DMS114 treated with DMSO at 0.1 percent for 48 hours (cell line): ENCODE results near the gene KCNAB1.
"Not testable (repeated sequence)": the region's sequence is repeated elsewhere in the genome, so short reads cannot be mapped to it uniquely, and the experiment has no call there.

Experiments
- DNase-seq: peaks from one replicate; lab custom pipeline; 2025; ENCODE audit not compliant: unreplicated experiment; lab: John Stamatoyannopoulos, UW

The KCNAB1 gene

GRCh38 chr3:156120528-156121251 lies at the start of gene KCNAB1:
KCNAB1 (plus strand) TSS chr3:156120578.
- DNase-seq = no peak

GRCh38 chr3:156071031-156071430 lies 49.3 kb upstream of the KCNAB1 start:
- no peak for DNase-seq

DNA sequence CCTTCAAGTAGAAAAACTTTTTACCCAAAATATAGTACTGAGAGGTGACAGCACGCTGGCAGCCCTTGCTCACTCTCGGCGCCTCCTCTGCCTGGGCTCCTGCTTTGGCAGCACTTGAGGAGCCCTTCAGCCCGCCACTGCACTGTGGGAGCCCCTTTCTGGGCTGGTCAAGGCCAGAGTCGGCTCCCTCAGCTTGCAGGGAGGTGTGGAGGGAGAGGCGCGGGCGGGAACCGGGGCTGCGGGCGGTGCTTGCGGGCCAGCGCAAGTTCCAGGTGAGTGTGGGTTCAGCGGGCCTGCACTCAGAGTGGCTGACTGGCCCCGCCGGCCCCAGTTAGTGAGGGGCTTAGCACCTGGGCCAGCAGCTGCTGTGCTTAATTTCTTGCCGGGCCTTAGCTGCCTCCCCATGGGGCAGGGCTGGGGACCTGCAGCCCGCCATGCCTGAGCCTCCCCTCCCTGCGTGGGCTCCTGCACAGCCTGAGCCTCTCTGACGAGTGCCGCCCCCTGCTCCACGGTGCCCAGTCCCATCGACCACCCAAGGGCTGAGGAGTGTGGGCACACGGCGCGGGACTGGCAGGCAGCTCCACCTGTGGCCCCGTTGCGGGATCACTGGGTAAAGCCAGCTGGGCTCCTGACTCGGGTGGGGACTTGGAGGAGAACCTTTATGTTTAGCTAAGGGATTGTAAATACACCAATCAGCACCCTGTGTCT lies 47.3 kb upstream of the KCNAB1 start:
- not testable (repeated sequence) for DNase-seq

- DNase-seq = no peak
Measured at GRCh38 chr3:156090126-156090525, 30.3 kb upstream of the KCNAB1 start.

GRCh38 chr3:156093964-156094363 lies 26.4 kb upstream of the KCNAB1 start:
- no peak for DNase-seq

- no peak for DNase-seq
Measured at GRCh38 chr3:156094391-156094790, 26.0 kb upstream of the KCNAB1 start.

DNA sequence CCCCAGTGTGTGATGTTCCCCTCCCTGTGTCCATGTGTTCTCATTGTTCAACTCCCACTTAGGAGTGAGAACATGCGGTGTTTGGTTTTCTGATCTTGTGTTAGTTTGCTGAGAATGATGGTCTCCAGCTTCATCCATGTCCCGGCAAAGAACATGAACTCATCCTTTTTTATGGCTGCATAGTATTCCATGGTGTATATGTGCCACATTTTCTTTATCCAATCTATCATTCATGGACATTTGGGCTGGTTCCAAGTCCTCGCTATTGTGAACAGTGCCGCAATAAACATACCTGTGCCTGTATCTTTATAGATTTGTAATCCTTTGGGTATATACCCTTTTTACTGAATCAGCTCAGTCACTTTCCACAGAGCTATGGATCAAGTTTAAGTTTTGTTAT lies 24.7 kb upstream of the KCNAB1 start:
- not testable (repeated sequence) for DNase-seq

GRCh38 chr3:156098437-156099035 lies 21.8 kb upstream of the KCNAB1 start:
- DNase-seq = no peak

DNA sequence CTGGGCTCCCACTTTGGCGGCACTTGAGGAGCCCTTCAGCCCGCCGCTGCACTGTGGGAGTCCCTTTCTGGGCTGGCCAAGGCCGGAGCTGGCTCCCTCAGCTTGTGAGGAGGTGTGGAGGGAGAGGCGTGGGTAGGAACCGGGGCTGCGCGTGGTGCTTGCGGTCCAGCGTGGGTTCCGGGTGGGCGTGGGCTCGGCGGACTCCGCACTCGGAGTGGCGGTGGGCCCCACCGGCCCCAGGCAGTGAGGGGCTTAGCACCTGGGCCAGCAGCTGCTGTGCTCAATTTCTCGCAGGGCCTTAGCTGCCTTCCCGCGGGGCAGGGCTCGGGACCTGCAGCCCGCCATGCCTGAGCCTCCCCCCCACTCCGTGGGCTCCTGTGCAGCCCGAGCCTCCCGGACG lies 21.0 kb upstream of the KCNAB1 start:
- DNase-seq = not testable (repeated sequence)

DNA sequence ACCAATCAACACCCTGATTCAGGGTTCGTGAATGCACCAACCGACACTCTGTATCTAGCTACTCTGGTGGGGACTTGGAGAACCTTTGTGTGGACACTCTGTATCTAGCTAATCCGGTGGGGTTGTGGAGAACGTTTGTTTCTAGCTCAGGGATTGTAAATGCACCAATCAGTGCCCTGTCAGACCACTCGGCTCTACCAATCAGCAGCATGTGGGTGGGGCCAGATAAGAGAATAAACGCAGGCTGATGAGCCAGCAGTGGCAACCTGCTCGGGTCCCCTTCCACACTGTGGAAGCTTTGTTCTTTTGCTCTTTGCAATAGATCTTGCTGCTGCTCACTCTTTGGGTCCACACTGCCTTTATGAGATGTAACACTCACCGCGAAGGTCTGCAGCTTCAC lies 20.4 kb upstream of the KCNAB1 start:
- not testable (repeated sequence) for DNase-seq

- DNase-seq = no peak
Measured at GRCh38 chr3:156102267-156102931, 18.0 kb upstream of the KCNAB1 start.

- no peak for DNase-seq
Measured at GRCh38 chr3:156106721-156107373, 13.5 kb upstream of the KCNAB1 start.

DNA sequence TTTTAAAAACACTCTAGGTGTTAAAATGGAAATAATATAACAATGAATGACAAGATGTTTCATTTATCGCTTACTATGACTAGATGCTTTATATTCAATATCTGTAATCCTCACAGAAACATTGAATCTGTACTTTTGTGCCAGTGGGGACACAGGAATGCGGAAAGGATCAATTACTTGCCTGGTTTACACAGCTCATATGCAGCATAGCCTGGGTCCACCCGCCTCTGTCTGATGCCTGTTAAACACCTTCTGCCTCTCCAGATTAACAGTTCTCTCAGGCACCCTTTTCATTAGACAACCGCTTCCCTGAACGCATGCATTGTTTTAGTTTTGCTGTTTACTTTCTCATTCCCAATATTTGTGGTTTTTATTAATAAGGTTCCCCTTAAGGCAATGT lies 12.9 kb upstream of the KCNAB1 start:
- no peak for DNase-seq

- DNase-seq = no peak
Measured at GRCh38 chr3:156108616-156109015, 11.8 kb upstream of the KCNAB1 start.

DNA sequence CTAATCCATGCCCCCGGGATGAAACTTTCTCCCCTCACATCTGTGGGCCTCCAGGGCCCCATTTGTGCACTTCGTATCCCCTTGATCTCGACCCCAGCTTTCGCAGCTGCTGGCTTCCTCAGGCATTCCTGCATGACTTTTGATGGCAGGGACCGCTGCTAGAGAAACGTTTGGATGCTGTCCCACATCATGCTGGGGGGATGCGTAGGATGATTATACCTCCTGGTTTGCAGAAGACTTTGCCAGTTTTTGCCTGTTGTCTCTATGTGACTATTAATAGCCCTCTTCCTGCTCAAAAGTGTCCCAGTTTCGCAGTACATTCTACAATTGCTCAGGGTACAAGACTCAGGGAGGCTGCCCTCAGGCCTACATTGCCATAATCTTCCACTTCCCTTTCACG lies 10.4 kb upstream of the KCNAB1 start:
- no peak for DNase-seq

DNA sequence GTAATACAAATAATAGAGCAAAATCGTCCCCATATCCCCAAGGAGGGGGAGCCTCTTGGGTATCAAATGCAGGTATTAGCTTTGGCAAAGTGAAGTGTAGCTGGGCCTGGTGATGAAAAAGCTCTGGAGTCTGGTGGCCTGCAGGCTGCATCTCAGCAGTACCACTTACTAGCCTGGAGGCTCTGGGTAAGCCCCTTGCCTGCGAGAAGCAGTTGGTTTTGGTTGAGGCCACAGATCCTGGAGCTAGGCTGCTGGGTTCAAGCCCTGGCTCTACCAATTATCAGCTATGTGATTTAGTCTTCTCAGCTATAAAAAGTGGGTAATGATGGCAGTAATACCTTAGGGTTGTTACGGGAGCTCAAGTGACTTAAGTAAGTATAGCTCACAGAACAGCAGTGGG lies 6.1 kb downstream of the KCNAB1 start:
- DNase-seq = no peak

- no peak for DNase-seq
Measured at GRCh38 chr3:156131241-156131640, 10.9 kb downstream of the KCNAB1 start.

DNA sequence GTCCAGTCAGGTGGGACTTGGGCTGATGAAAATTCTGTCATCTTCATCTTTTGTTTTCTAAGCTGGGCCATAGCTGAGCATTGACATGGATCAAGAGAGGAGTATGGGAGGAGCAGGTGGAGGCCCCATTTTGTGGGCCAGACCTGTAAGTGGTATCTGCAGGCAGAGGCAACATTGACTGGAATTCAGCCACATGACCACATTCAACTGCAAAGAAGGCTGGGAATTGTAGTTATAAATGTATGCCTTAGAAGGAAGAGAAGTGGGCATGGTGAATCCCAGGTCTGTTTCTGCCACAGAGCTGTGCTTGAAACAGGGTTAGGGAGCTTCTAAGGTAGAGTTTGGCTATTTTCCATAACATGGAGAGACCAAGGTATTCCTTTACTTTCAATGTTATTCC lies 11.4 kb downstream of the KCNAB1 start:
- no peak for DNase-seq

DNA sequence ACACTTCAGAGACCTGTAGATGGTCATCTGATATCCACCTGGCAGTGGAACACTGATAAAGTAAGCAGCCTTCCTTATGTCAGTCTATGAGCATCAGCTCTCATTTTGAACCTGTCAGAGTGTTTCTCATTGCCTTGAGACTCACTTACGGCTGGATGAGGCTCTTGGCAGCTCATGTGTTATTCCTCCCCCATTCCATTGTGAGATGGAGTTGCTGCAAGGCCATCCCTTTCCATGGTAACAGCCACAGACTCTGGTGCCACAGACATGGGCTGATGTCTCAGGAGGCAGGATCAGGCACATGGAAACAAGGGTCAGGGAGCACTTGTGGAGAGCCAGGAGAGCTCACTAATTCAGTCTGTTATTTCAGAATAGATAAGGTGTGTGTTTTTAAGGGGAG lies 11.9 kb downstream of the KCNAB1 start:
- no peak for DNase-seq

DNA sequence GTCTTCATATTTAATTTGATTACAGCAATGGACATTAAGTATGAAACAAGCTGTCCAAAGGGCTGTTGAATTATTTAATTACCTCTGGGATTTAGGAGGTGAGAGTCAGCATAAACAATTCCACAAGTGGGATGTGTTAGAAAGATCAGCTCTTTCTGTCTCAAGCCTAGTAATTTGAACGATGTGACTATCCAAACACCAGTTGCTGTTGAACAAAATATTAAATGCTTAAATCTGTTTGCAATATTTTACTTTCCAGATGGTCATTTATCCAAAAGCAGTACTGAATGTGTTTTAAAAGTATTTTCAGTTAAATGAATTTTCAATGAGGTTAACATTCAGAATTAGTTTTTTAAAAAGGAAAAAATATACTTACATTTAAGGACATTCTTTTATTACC lies 12.7 kb downstream of the KCNAB1 start:
- DNase-seq = no peak

DNA sequence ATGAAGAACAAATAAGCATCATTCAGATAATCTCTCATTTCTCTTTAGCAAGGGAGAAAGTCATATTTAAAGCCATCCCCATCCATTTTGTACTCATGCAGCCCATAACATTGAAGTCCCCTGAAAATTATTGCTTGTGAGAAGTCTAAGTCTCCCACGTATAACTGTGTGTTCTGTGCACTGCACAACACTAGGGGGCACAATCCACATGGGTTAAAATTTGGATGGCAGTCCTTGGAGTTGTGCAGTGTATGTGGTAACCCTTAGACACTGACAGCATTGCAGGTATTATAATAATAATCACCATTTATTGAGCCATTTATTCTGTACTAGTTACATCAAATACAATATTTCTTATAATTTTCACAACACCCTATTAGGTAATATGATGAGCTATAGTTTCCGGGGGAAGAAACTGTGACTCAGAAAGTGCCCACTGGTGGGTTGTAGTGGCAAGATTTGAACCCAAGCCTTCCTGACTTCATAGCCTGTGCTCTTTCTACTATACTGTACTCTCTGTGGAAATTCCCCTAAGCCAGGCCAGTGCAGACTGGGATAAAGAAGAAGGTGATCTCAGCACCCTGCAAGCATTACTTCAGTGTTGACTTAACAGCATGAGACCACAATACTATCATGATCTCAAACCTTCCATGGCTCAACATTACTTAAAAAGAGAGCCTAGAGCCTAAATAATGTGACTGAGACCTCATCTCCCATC lies 15.7 kb downstream of the KCNAB1 start:
- DNase-seq = no peak
